ENCODE results near the gene SLC35G6.

The SLC35G6 gene

DNA sequence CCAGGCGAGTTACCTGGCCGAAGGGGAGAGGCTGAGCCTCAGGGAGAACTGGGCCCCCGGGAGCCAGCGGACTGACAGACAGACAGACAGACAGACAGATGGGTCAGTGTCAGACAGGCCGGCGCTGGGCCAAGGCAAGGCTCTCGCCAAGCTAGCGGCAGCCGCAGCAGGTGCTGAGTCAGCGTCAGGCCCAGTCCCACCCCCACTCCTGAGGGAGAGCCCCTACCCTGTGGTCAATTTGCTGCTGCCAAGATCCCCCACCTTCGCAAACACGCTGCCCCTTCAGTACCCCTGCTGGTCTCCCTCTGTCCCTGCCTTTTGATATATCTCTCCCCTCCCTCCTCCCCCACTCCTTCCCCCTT lies 40.4 kb upstream of the SLC35G6 start:
- H3K79me1 ChIP-seq (replicated peaks; ENCODE audit: low read length, poor library complexity, severe bottlenecking), result peaks cover 10% of the 10 kb centered on the region
- H4K8ac ChIP-seq (ENCODE audit: low read length), result no peak overlapping the region
- no peak overlapping the region for H2BK15ac ChIP-seq (ENCODE audit: low read depth, poor library complexity, severe bottlenecking)
- no peak overlapping the region for H2AFZ ChIP-seq (ENCODE audit: low read depth, low read length)
- no peak overlapping the region for H3K27ac ChIP-seq (ENCODE audit: low read length, poor library complexity, severe bottlenecking)
- H3K14ac ChIP-seq (ENCODE audit: low read length in 2 of 2), result peak overlapping the region in 1 of 2 experiments; percentile 11
- no peak overlapping the region for H3K4ac ChIP-seq (ENCODE audit: low read depth in 1 of 2, low read length in 2 of 2)
- no peak overlapping the region for H2BK5ac ChIP-seq (ENCODE audit: low read depth, low read length, poor library complexity, severe bottlenecking)
- H3K23ac ChIP-seq (ENCODE audit: low read length in 2 of 2), result no peak overlapping the region
- peak; percentile 41 for DNase-seq
- H3K18ac ChIP-seq (ENCODE audit: low read depth in 1 of 2, low read length in 2 of 2), result peak overlapping the region in 1 of 2 experiments; percentile 61
- H4K91ac ChIP-seq (ENCODE audit: low read length), result no peak overlapping the region
- H3K27me3 ChIP-seq (ENCODE audit: control insufficient read depth in 1 of 2, insufficient read depth in 1 of 2, low read length in 2 of 2), result peaks cover 39 to 58% of the 10 kb centered on the region in 2 experiments
- peaks cover 58% of the 10 kb centered on the region for H3K4me1 ChIP-seq (ENCODE audit: control insufficient read depth, insufficient read depth, low read depth, low read length)
- H3K36me3 ChIP-seq (ENCODE audit: control insufficient read depth in 1 of 2, insufficient read depth in 2 of 2, low read depth in 1 of 2, low read length in 2 of 2), result no peaks in the 10 kb centered on the region
- H3K4me2 ChIP-seq (ENCODE audit: low read length, poor library complexity, severe bottlenecking), result peak overlapping the region; percentile 91
- peak overlapping the region; percentile 48 for H3K9ac ChIP-seq (ENCODE audit: low read length)
- H2BK120ac ChIP-seq (ENCODE audit: low read depth, low read length), result no peak overlapping the region
- no peak overlapping the region for H2BK12ac ChIP-seq (ENCODE audit: low read length in 2 of 2)
- H3K9me3 ChIP-seq (ENCODE audit: control insufficient read depth, low read length), result no peaks in the 10 kb centered on the region
- H2AK5ac ChIP-seq (ENCODE audit: low read length, severe bottlenecking), result no peak overlapping the region
- WGBS, result 6% methylated on average over 10 of the region's 12 CpGs
- peak overlapping the region; percentile 28 to 75 for H3K4me3 ChIP-seq (ENCODE audit: insufficient read depth in 1 of 2, low read depth in 1 of 2, low read length in 2 of 2)

DNA sequence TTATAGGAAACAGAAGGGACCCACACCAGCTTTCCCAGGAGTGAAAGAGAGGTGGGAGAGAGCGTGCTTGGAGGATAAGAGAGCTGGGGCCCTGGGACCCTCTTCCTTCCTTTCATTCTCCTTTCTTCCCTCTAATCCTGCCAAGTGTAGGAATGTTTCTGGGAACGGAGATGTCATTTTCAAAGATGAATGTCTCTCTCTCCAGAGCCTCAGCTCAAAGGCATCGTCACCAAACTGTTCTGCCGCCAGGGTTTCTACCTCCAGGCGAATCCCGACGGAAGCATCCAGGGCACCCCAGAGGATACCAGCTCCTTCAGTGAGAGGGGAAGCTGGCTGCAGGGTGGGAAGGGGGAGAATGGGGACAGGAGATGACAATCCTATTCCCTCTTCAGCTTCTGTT lies 40.0 kb upstream of the SLC35G6 start:
- Histone ChIP-seq H3K14ac (ENCODE audit: low read length in 2 of 2) (no peak overlapping the region), H3K9ac (ENCODE audit: low read length) (no peak overlapping the region), H4K91ac (ENCODE audit: low read length) (no peak overlapping the region)

DNA sequence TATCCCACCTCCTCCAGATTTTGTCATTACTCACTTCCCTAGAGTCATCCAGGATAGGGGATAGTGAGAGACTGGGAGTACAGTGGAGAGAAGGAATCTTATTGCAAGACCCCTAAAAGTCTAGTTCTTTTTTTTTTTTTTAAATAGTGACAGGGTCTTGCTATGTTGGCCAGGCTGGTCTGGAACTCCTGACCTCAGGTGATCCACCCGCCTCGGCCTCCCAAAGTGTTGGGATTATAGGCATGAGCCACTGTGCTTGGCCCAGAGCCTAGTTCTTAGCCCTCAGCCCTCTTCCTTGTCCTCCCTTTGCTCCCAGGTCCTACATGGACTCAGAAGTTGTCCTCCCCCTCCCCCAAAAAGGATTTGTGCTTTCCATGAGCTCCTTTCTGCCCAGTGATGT lies 39.1 kb upstream of the SLC35G6 start:
- Histone ChIP-seq H3K27ac (ENCODE audit: low read length, poor library complexity, severe bottlenecking) (no peak overlapping the region), H3K79me1 (replicated peaks; ENCODE audit: low read length, poor library complexity, severe bottlenecking) (peaks cover 5% of the 10 kb centered on the region), H3K4me1 (ENCODE audit: control insufficient read depth, insufficient read depth, low read depth, low read length) (peaks cover 47% of the 10 kb centered on the region), H3K4me3 (ENCODE audit: insufficient read depth in 1 of 2, low read depth in 1 of 2, low read length in 2 of 2) (no peak overlapping the region), H3K4me2 (ENCODE audit: low read length, poor library complexity, severe bottlenecking) (no peak overlapping the region), H3K4ac (ENCODE audit: low read depth in 1 of 2, low read length in 2 of 2) (no peak overlapping the region), H4K8ac (ENCODE audit: low read length) (no peak overlapping the region), H3K23ac (ENCODE audit: low read length in 2 of 2) (no peak overlapping the region), H3K14ac (ENCODE audit: low read length in 2 of 2) (no peak overlapping the region), H2BK12ac (ENCODE audit: low read length in 2 of 2) (no peak overlapping the region), H3K9ac (ENCODE audit: low read length) (no peak overlapping the region), H3K18ac (ENCODE audit: low read depth in 1 of 2, low read length in 2 of 2) (no peak overlapping the region), H2BK5ac (ENCODE audit: low read depth, low read length, poor library complexity, severe bottlenecking) (no peak overlapping the region), H2BK15ac (ENCODE audit: low read depth, poor library complexity, severe bottlenecking) (no peak overlapping the region), H2AFZ (ENCODE audit: low read depth, low read length) (no peak overlapping the region), H3K27me3 (ENCODE audit: control insufficient read depth in 1 of 2, insufficient read depth in 1 of 2, low read length in 2 of 2) (peaks cover 53 to 67% of the 10 kb centered on the region in 2 experiments), H3K9me3 (ENCODE audit: control insufficient read depth, low read length) (no peaks in the 10 kb centered on the region), H4K91ac (ENCODE audit: low read length) (no peak overlapping the region), H2AK5ac (ENCODE audit: low read length, severe bottlenecking) (no peak overlapping the region), H2BK120ac (ENCODE audit: low read depth, low read length) (no peak overlapping the region), H3K36me3 (ENCODE audit: control insufficient read depth in 1 of 2, insufficient read depth in 2 of 2, low read depth in 1 of 2, low read length in 2 of 2) (no peaks in the 10 kb centered on the region)
- WGBS, result 93% methylated on average over 2 of the region's 2 CpGs
- DNase-seq, result no peak

More for the DNA sequence above, 40.0 kb upstream of the SLC35G6 start:
- Histone ChIP-seq H2BK15ac (ENCODE audit: low read depth, poor library complexity, severe bottlenecking) (no peak overlapping the region), H3K4me2 (ENCODE audit: low read length, poor library complexity, severe bottlenecking) (no peak overlapping the region), H4K8ac (ENCODE audit: low read length) (no peak overlapping the region), H3K23ac (ENCODE audit: low read length in 2 of 2) (no peak overlapping the region), H3K4me3 (ENCODE audit: insufficient read depth in 1 of 2, low read depth in 1 of 2, low read length in 2 of 2) (no peak overlapping the region), H3K27me3 (ENCODE audit: control insufficient read depth in 1 of 2, insufficient read depth in 1 of 2, low read length in 2 of 2) (peaks cover 44 to 60% of the 10 kb centered on the region in 2 experiments), H3K4me1 (ENCODE audit: control insufficient read depth, insufficient read depth, low read depth, low read length) (peaks cover 53% of the 10 kb centered on the region), H3K4ac (ENCODE audit: low read depth in 1 of 2, low read length in 2 of 2) (no peak overlapping the region), H2BK12ac (ENCODE audit: low read length in 2 of 2) (no peak overlapping the region), H3K79me1 (replicated peaks; ENCODE audit: low read length, poor library complexity, severe bottlenecking) (peaks cover 9% of the 10 kb centered on the region), H2BK5ac (ENCODE audit: low read depth, low read length, poor library complexity, severe bottlenecking) (no peak overlapping the region), H3K36me3 (ENCODE audit: control insufficient read depth in 1 of 2, insufficient read depth in 2 of 2, low read depth in 1 of 2, low read length in 2 of 2) (no peaks in the 10 kb centered on the region), H3K18ac (ENCODE audit: low read depth in 1 of 2, low read length in 2 of 2) (no peak overlapping the region), H3K9me3 (ENCODE audit: control insufficient read depth, low read length) (no peaks in the 10 kb centered on the region), H2AK5ac (ENCODE audit: low read length, severe bottlenecking) (peak overlapping the region; percentile 73), H2AFZ (ENCODE audit: low read depth, low read length) (no peak overlapping the region), H2BK120ac (ENCODE audit: low read depth, low read length) (no peak overlapping the region), H3K27ac (ENCODE audit: low read length, poor library complexity, severe bottlenecking) (no peak overlapping the region)
- WGBS, result 30% methylated on average over 2 of the region's 7 CpGs
- no peak for DNase-seq

DNA sequence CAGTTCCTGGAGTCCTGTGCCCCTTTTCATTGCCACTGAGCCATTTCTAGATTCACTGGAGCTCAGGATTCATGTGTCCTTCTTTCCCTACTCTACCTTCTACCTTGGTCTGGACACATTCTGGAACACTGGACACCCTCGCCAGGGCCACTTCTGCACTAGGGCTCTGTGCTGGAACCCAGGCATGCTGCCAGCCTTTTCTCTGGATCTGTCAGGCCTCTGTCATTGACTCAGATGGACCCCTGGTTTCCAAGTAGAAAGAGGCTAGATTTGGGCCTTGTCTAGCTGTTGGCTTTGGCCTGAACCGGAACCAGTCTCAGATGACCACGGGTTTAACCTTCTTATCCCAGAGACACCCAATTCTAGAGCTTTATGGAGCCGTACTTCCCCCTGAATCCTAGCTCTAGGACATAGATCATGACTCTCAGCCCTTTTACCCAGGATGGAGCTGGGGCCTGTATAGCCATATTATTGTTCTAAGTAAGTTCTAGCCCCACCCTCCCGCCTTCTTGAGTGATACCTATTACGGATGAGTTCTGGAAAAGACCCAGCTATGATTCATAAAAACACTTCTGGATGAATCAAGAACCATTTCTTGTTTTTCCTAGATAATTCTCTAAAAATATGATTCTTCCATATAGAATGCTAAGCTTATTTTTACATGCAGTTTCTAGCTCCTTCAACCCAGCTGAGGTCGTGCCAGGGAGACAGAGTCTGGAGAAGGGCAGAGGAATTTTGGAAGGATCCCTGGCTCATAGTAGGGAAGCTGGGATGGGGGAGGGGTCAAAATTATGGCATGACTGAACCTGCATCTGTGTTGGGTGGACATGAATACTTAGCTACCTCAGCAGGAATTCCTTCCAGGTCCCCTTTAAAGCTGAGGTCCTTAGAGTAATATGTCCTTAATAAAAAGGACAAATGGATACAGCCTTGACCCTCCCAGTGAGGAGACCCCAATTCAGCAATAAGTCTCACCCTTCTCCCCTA lies 37.5 kb upstream of the SLC35G6 start:
- Histone ChIP-seq H3K4me1 (ENCODE audit: control insufficient read depth, insufficient read depth, low read depth, low read length) (peaks cover 33% of the 10 kb centered on the region), H3K9me3 (ENCODE audit: control insufficient read depth, low read length) (no peaks in the 10 kb centered on the region), H3K36me3 (ENCODE audit: control insufficient read depth in 1 of 2, insufficient read depth in 2 of 2, low read depth in 1 of 2, low read length in 2 of 2) (no peaks in the 10 kb centered on the region), H3K4me3 (ENCODE audit: insufficient read depth in 1 of 2, low read depth in 1 of 2, low read length in 2 of 2) (no peak overlapping the region), H3K14ac (ENCODE audit: low read length in 2 of 2) (no peak overlapping the region), H2AFZ (ENCODE audit: low read depth, low read length) (no peak overlapping the region), H3K27ac (ENCODE audit: low read length, poor library complexity, severe bottlenecking) (no peak overlapping the region), H3K18ac (ENCODE audit: low read depth in 1 of 2, low read length in 2 of 2) (no peak overlapping the region), H3K4ac (ENCODE audit: low read depth in 1 of 2, low read length in 2 of 2) (no peak overlapping the region), H3K79me1 (replicated peaks; ENCODE audit: low read length, poor library complexity, severe bottlenecking) (peaks cover 1% of the 10 kb centered on the region), H2AK5ac (ENCODE audit: low read length, severe bottlenecking) (no peak overlapping the region), H4K91ac (ENCODE audit: low read length) (no peak overlapping the region), H3K27me3 (ENCODE audit: control insufficient read depth in 1 of 2, insufficient read depth in 1 of 2, low read length in 2 of 2) (peaks cover 48 to 65% of the 10 kb centered on the region in 2 experiments), H3K4me2 (ENCODE audit: low read length, poor library complexity, severe bottlenecking) (no peak overlapping the region), H2BK12ac (ENCODE audit: low read length in 2 of 2) (no peak overlapping the region), H3K9ac (ENCODE audit: low read length) (no peak overlapping the region), H2BK5ac (ENCODE audit: low read depth, low read length, poor library complexity, severe bottlenecking) (no peak overlapping the region), H3K23ac (ENCODE audit: low read length in 2 of 2) (no peak overlapping the region), H2BK15ac (ENCODE audit: low read depth, poor library complexity, severe bottlenecking) (peak overlapping the region; percentile 65), H4K8ac (ENCODE audit: low read length) (peak overlapping the region; percentile 19), H2BK120ac (ENCODE audit: low read depth, low read length) (no peak overlapping the region)
- DNase-seq, result no peak
- WGBS, result 67% methylated on average over 6 of the region's 7 CpGs

All from mesenchymal stem cell (in vitro differentiated cells and primary cell).